CD14-positive monocyte (primary cell): Measurements from ENCODE around the gene GALNT6. TPM values are rescaled to one million over a fixed set of nuclear protein-coding genes. Genes with fewer than 3 reads are reported as not detected.
"Not testable (repeated sequence)": the region's sequence is repeated elsewhere in the genome, so short reads cannot be mapped to it uniquely, and the experiment has no call there.

Experiments used
- DNase-seq, 3 donors: peaks; one replicate each; pipeline ENCODE4 v3.0.0-alpha.2; 2011 to 2022
- H2AFZ ChIP-seq: 2 replicates; pipeline ENCODE4 v1.6.0; 2012; ENCODE audit warnings: mild to moderate bottlenecking, low read depth, low read length, inconsistent platforms; ENCODE audit not compliant: insufficient read depth, poor library complexity, severe bottlenecking
- H3K27ac ChIP-seq, 2 donors: 1 replicate in 1 of 2; 2 replicates in 1 of 2; pipeline ENCODE4 v1.5.1; 2012 to 2013; ENCODE audit warnings: low read length in 2 of 2, control low read depth in 1 of 2, inconsistent platforms in 1 of 2, low read depth in 1 of 2, mild to moderate bottlenecking in 1 of 2
- H3K27me3 ChIP-seq, 2 donors: one replicate each; pipeline versions ENCODE4 v1.6.0 to v1.6.1; 2011 to 2013; ENCODE audit warnings: low read length in 2 of 2; ENCODE audit not compliant: control insufficient read depth in 2 of 2, insufficient read depth in 2 of 2
- H3K36me3 ChIP-seq, 2 donors: replicated peaks in 1 of 2; 1 replicate in 1 of 2; 2 replicates in 1 of 2; pipeline versions ENCODE4 v1.5.1 to v1.6.1; 2012 to 2013; ENCODE audit warnings: low read length in 2 of 2, control low read depth in 1 of 2, inconsistent platforms in 1 of 2, mild to moderate bottlenecking in 1 of 2; ENCODE audit not compliant: insufficient read depth in 2 of 2, control insufficient read depth in 1 of 2
- H3K4me1 ChIP-seq, 2 donors: 1 replicate in 1 of 2; 2 replicates in 1 of 2; pipeline versions ENCODE4 v1.5.1 to v1.6.1; 2012 to 2013; ENCODE audit warnings: low read length in 2 of 2, control low read depth in 1 of 2, inconsistent platforms in 1 of 2, mild to moderate bottlenecking in 1 of 2, moderate library complexity in 1 of 2; ENCODE audit not compliant: insufficient read depth in 2 of 2, control insufficient read depth in 1 of 2
- H3K4me2 ChIP-seq: replicated peaks from 2 replicates; pipeline ENCODE3; 2012; ENCODE audit warnings: low read length, moderate library complexity, mild to moderate bottlenecking; ENCODE audit not compliant: poor library complexity, severe bottlenecking; ENCODE audit errors: extremely low read depth
- H3K4me3 ChIP-seq, 3 experiments: fragments of 200-600 bp in 1 of 3; sonication (generic) in 1 of 3; replicated peaks in 1 of 3; 1 replicate in 2 of 3; 2 replicates in 1 of 3; pipeline ENCODE4 v1.5.1; 2011 to 2013; ENCODE audit warnings: low read length in 3 of 3, mild to moderate bottlenecking in 3 of 3, control low read depth in 2 of 3, low read depth in 2 of 3, inconsistent platforms in 1 of 3, moderate library complexity in 1 of 3
- H3K79me2 ChIP-seq: 2 replicates; pipeline ENCODE4 v1.6.0; 2012; ENCODE audit warnings: mild to moderate bottlenecking, control low read depth, inconsistent platforms, low read length, moderate library complexity; ENCODE audit not compliant: insufficient read depth
- H3K9ac ChIP-seq: 2 replicates; pipeline ENCODE4 v1.6.0; 2017; ENCODE audit warnings: low read length, mild to moderate bottlenecking; ENCODE audit not compliant: insufficient read depth, poor library complexity, severe bottlenecking
- H3K9me3 ChIP-seq, 2 donors: replicated peaks in 1 of 2; 1 replicate in 1 of 2; 2 replicates in 1 of 2; pipeline versions ENCODE4 v1.5.1 to v1.6.1; 2012 to 2013; ENCODE audit warnings: low read length in 2 of 2, control low read depth in 1 of 2; ENCODE audit not compliant: control insufficient read depth in 1 of 2, insufficient read depth in 1 of 2
- H4K20me1 ChIP-seq: 2 replicates; pipeline ENCODE4 v1.6.0; 2012; ENCODE audit warnings: mild to moderate bottlenecking, low read length, control low read depth, moderate library complexity; ENCODE audit not compliant: insufficient read depth
- H3K27ac Mint-ChIP-seq, 7 donors: one replicate each; pipeline ENCODE4 v1.8.0; 2020; ENCODE audit warnings: mild to moderate bottlenecking in 7 of 7, mixed read lengths in 7 of 7, moderate library complexity in 6 of 7, inconsistent platforms in 2 of 7
- H3K27me3 Mint-ChIP-seq, 3 donors: one replicate each; pipeline ENCODE4 v1.8.0; 2021 to 2022; ENCODE audit warnings: low read depth in 3 of 3, mild to moderate bottlenecking in 3 of 3, mixed read lengths in 3 of 3, moderate library complexity in 3 of 3, inconsistent platforms in 1 of 3
- H3K36me3 Mint-ChIP-seq, 2 donors: one replicate each; pipeline ENCODE4 v1.8.0; 2020; ENCODE audit warnings: mixed read lengths in 2 of 2, inconsistent platforms in 1 of 2, mild to moderate bottlenecking in 1 of 2
- H3K4me1 Mint-ChIP-seq: one replicate; pipeline ENCODE4 v1.8.0; 2020; ENCODE audit warnings: mild to moderate bottlenecking, mixed read lengths
- H3K4me3 Mint-ChIP-seq, 2 donors: one replicate each; pipeline ENCODE4 v1.8.0; 2020; ENCODE audit warnings: mild to moderate bottlenecking in 2 of 2, mixed read lengths in 2 of 2, moderate library complexity in 1 of 2
- H3K9me3 Mint-ChIP-seq, 7 donors: one replicate each; pipeline ENCODE4 v1.8.0; 2020 to 2022; ENCODE audit warnings: mixed read lengths in 7 of 7, mild to moderate bottlenecking in 6 of 7, moderate library complexity in 6 of 7, inconsistent platforms in 2 of 7
- CTCF ChIP-seq: fragments of 200-600 bp; IDR thresholded peaks from one replicate; pipeline ENCODE4 v1.8.0; 2022; ENCODE audit warnings: antibody characterized with exemption, mild to moderate bottlenecking
- WGBS: methylation state at CpG from one replicate; pipeline ENCODE4 v1.1.5; 2013; ENCODE audit warnings: missing lambda C conversion rate; ENCODE audit not compliant: insufficient coverage; 5-methylcytosine and 5-hydroxymethylcytosine counted together
- intact Hi-C, 2 donors: fragments of 100-400 bp; cut with micrococcal nuclease; formaldehyde crosslinking; loops; one replicate each; pipeline versions ENCODE4 v1.15.0 to v1.15.1; 2023
- polyA plus RNA-seq, 3 donors: library from polyadenylated mRNA; depleted of rRNA in 1 of 3; unstranded in 2 of 3; stranded (reverse) in 1 of 3; fragments of 300-500 nt in 2 of 3; fragments of >200 nt in 1 of 3; fragmentation: Illumina TruSeq in 2 of 3; gene quantifications; 1 replicate in 2 of 3; 2 replicates in 1 of 3; pipeline ENCODE4 v1.2.3, GENCODE V29; 2012 to 2021

Gene GALNT6
- polyA plus RNA-seq, 3 donors = 3.2 to 12.9 (median 10.4) TPM

DNA sequence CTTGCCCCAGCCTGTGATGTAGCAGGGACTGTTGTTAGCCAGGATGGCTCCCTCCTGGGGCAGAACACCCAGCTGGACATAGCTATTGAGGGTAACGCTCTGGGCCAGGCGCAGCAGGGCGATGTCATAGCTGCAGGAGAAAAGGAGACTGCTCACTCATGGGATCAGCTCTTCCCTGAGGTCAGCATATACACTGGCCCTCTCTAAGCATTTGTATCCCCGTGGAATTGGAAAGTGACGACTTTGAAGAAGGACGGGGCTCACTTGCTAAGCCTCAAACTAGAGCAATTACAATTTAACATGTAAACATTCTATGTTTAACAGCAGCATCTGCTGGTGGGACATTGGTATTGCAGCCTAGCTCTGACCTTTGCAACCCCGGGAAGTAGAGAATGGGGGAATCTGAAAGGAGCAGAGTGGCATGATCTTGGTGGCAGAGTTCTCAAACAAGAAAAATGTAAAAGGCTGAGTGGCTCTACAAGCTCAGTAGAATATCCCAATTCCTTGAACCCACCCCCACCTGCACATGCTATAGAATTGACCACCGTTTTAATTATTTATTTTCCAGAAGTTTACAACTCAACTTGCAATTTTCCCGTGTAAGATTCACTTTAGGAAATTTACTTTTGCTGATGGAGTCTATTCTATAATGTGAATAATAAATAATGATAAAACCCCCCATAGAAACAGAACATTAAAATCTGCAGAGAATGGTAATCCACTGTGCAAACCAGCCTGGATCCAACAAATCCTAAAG lies 49.8 kb downstream of the GALNT6 start:
- Histone ChIP-seq H3K4me1 (peaks cover 11 to 12% of the 10 kb centered on the region in 2 donors), H3K79me2 (no peaks in the 10 kb centered on the region), H3K4me2 (peak overlapping the region; percentile 64), H4K20me1 (no peaks in the 10 kb centered on the region), H3K9ac (no peak overlapping the region), H2AFZ (peak overlapping the region; percentile 76), H3K9me3 (no peaks in the 10 kb centered on the region), H3K27me3 (no peaks in the 10 kb centered on the region), H3K36me3 (no peaks in the 10 kb centered on the region), H3K4me3 (peak overlapping the region; percentile 0 to 67 (median 25)), H3K27ac (no peak overlapping the region)
- Mint-ChIP-seq H3K9me3 (peaks cover 0 to 2% (median 0%) of the 10 kb centered on the region in 7 donors), H3K27ac (peak overlapping the region in 2 of 7 donors; percentile 46 to 64), H3K4me1 (peaks cover 23% of the 10 kb centered on the region), H3K36me3 (no peaks in the 10 kb centered on the region), H3K4me3 (peak overlapping the region; percentile 70 to 88), H3K27me3 (peaks cover 4 to 6% (median 4%) of the 10 kb centered on the region in 3 donors)
- peak; percentile 98 for TF ChIP-seq CTCF
- intact Hi-C loops = loop anchor here (10.0 kb wide), 4 partner anchors 77 to 507 kb away; partner anchors contain the start of gene LETMD1 (in 1 of the 2)
- WGBS = 61% methylated on average over 3 of the region's 9 CpGs
- peak; percentile 52 to 73 (median 61) for DNase-seq

DNA sequence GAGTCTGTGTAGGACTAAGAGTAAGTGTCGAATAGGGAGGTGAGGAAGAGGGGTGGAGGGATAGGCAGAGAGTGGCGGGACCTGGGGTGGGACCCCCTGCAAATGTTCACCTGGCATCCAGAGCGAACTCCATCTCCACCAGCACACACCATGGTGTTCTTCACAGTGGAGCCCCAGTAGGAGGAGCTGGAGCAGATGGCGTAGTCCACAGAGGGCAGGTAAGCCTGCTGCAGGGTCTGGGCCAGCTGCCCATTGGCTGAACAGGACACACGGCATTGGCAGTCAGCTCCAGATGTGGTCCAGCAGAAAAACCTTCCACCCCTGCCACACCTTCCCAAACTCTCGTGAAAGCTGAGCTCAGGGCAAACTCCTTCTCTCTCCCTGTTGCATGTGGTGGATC lies 51.5 kb downstream of the GALNT6 start:
- H3K27me3 ChIP-seq = no peaks in the 10 kb centered on the region
- no peak overlapping the region for H3K9ac ChIP-seq
- Mint-ChIP-seq H3K27ac (no peak overlapping the region), H3K36me3 (peaks cover 0 to 3% of the 10 kb centered on the region in 2 donors), H3K9me3 (peaks cover 0 to 2% (median 0%) of the 10 kb centered on the region in 7 donors), H3K27me3 (peaks cover 4 to 12% (median 5%) of the 10 kb centered on the region in 3 donors), H3K4me1 (peaks cover 34% of the 10 kb centered on the region), H3K4me3 (no peak overlapping the region)
- WGBS = 40% methylated on average over 1 of the region's 6 CpGs
- no peaks in the 10 kb centered on the region for H4K20me1 ChIP-seq
- no peak overlapping the region for H3K4me2 ChIP-seq
- no peak for TF ChIP-seq CTCF
- H3K4me3 ChIP-seq = no peak overlapping the region
- peaks cover 28% of the 10 kb centered on the region in 2 donors for H3K4me1 ChIP-seq
- H3K9me3 ChIP-seq = no peaks in the 10 kb centered on the region
- no peak for DNase-seq
- no peaks in the 10 kb centered on the region for H3K79me2 ChIP-seq
- H2AFZ ChIP-seq = no peak overlapping the region
- H3K27ac ChIP-seq = no peak overlapping the region
- H3K36me3 ChIP-seq = no peaks in the 10 kb centered on the region
- intact Hi-C loops = loop anchor here (10.0 kb wide), 4 partner anchors 75 to 505 kb away; partner anchors contain the start of gene LETMD1 (in 1 of the 2)

DNA sequence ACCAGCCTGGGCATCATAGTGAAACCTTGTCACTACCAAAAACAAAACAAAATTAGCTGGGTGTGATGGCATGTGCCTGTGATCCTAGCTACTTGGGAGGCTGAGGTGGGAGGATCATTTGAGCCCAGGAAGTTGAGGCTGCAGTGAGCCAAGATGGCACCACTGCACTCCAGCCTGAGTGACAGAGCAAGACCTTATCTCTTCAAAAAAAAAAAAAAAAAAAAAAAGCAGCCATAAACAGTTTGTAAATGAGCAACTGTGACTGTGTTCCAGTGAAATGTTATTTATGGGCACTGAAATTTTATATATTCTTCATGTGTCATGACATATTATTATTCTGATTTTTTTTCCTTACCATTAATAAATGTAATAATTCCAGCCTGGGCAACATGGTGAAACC lies 53.9 kb downstream of the GALNT6 start:
- H3K9ac ChIP-seq, H3K36me3 ChIP-seq, H3K9me3 Mint-ChIP-seq, H3K27ac ChIP-seq, DNase-seq, intact Hi-C loops, H3K27ac Mint-ChIP-seq, H3K79me2 ChIP-seq, H3K9me3 ChIP-seq, H4K20me1 ChIP-seq, H3K36me3 Mint-ChIP-seq, H3K4me3 Mint-ChIP-seq, H3K4me3 ChIP-seq, H2AFZ ChIP-seq, H3K4me2 ChIP-seq, H3K27me3 ChIP-seq: not testable (repeated sequence)
- H3K4me1 ChIP-seq = peaks cover 31 to 38% of the 10 kb centered on the region in 2 donors
- Mint-ChIP-seq H3K4me1 (peaks cover 41% of the 10 kb centered on the region), H3K27me3 (peaks cover 2 to 16% (median 11%) of the 10 kb centered on the region in 3 donors)
